Caki2 (cell line): ENCODE measurements around the gene NOP16. TPM values are rescaled to one million over a fixed set of nuclear protein-coding genes. Genes with fewer than 3 reads are reported as not detected.

ENCODE experiments used
- DNase-seq: peaks from one replicate; pipeline ENCODE4 v3.0.0-alpha.2; 2015; ENCODE audit warnings: low read depth
- in situ Hi-C: cut with HindIII; loops from 2 replicates; pipeline ENCODE4 v1.10.0; 2016; ENCODE audit warnings: low sequenced_read_pairs, low pct_unique_long_range_greater_than_20kb, mixed read lengths
- total RNA-seq: library from RNA; depleted of rRNA; stranded (reverse); fragments of >200 nt; shearing (Covaris generic); gene quantifications from 2 replicates; pipeline ENCODE4 v1.2.3, GENCODE V29; 2014; ENCODE audit warnings: low replicate concordance; rRNA removed

Gene NOP16, protein sequence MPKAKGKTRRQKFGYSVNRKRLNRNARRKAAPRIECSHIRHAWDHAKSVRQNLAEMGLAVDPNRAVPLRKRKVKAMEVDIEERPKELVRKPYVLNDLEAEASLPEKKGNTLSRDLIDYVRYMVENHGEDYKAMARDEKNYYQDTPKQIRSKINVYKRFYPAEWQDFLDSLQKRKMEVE
- total RNA-seq, result 17.9 and 27.4 TPM in 2 replicates

- in situ Hi-C loops, result no loop called here
- DNase-seq, result peak; percentile 98
These were observed at the start of gene NOP16, which contains the start of gene HIGD2A for GRCh38 chr5:176388444-176389134. Gene NOP16, minus strand, starts transcription at chr5:176388598. Its CDS starts 59 bp downstream, at chr5:176388539. Gene HIGD2A, plus strand, starts transcription at chr5:176388751. Its CDS starts 69 bp downstream, at chr5:176388820.

DNA sequence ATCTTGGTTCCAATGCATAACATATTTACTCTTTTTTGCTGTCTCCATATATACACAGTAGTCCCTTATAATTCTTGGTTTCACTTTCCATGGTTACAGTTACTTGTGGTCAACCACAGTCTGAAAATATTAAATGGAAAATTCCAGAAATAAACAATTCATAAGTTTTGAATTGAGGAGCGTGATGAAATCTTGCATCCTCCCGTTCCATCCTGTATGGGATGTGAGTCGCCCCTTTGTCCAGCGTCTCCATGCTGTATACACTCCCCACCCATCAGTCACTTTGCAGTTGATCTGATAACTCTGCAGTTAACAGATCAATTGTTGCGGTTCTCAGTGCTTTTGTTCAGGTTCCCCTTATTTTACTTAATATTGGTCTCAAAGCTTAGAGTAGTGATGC is 48.3 kb upstream of the NOP16 start:
- in situ Hi-C loops, result no loop called here
- DNase-seq, result no peak

DNA sequence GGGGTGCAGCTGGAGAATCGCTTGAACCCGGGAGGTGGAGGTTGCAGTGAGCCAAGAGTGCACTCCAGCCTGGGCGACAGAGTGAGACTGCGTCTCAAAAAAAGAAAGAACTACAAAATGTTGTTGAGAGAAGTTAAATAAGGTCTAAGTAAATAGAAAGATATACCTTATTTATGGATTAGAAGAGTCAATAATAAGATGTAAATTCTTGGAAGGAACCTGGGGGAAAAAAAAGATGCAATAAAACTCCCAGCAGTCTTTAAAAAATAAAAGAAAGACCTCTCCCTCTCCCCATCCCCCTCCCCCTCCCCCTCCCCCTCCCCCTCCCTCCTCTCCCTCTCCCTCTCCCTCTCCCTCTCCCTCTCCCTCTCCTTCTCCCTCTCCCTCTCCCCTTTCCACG is 44.3 kb upstream of the NOP16 start:
- in situ Hi-C loops, result no loop called here
- no peak for DNase-seq

DNA sequence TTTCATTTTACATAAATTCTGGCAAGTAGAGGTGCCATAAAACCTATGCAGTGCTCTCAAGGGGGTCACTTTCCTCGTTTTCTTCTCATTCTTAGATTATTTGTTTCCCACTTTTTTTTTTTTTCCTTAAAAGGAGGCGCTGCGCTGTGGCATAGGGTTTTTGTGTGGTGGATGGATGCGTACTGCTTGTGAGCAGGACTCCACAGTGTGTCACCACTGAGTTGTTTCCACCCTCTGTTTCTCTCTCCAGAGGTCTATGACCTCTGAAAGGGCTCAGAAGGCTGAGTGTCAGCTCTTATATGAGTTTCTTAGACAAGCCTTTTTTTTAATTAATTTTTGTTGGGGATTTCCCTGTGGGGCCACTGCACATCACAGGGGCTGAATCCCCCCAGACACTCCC is 41.6 kb upstream of the NOP16 start:
- in situ Hi-C loops, result no loop called here
- no peak for DNase-seq

DNA sequence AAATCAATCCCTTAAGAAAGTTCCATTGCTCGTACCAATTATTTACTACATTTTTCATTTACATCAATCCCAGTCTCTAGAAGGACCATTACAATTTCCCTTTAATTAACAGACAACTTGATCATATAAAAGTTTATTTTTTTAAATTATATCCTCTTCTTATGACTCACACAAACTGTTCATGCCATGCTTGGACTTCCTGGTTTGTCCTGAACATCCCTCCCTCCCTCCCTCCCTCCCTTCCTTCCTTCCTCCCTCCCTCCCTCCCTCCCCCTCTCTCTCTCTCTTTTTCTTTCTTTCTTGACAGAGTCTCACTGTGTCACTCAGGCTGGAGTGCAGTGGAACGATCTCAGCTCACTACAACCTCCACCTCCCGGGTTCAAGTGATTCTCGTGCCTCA is 39.6 kb upstream of the NOP16 start:
- no peak for DNase-seq
- in situ Hi-C loops, result no loop called here

DNA sequence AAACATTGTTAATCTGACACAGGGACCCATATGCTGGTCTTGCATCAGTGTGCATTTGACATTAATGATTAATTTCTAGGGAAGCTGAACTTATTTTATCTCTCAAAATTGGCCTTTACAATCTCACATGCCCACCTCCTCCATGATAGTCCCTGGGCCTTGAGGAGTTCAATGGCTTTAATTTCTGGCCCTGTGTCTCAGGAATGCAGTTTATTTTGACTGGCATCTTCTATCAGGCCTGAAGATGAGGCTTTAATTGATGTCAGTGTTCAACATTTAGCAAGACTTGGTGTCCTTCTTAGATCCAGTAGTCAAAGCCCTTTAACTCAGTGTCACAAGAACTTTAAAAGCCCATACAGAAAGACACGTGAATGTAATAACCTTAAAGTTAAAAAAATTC is 38.5 kb upstream of the NOP16 start:
- in situ Hi-C loops, result no loop called here
- DNase-seq, result no peak

GRCh38 chr5:176425791-176426190 is 37.4 kb upstream of the NOP16 start:
- in situ Hi-C loops, result no loop called here

DNA sequence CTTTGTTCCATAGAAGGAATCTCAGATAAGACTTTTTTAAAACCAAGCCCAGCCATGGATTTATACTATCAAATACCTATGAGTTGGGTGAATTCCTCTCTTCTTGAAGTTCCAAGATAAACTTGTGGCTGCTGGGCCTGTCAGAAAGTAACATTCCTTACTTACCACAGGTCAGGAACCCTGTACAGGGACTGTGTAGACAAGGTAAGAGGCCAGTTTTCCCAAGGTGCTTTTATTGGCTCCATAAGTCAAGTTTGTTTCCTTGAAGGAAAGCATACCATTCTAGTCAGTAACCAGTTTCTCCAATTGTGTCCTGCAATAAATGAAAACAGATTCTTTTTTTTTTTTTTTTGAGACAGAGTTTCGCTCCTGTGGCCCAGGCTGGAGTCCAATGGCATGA is 36.7 kb upstream of the NOP16 start:
- DNase-seq, result peak; percentile 43
- in situ Hi-C loops, result no loop called here

More at GRCh38 chr5:176425791-176426190, 37.4 kb upstream of the NOP16 start:
- DNase-seq, result no peak

- DNase-seq, result no peak
- in situ Hi-C loops, result no loop called here
These were observed 35.8 kb upstream of the NOP16 start for GRCh38 chr5:176424181-176424580.

GRCh38 chr5:176420972-176421544 is 32.7 kb upstream of the NOP16 start:
- DNase-seq, result no peak
- in situ Hi-C loops, result no loop called here

- DNase-seq, result no peak
- in situ Hi-C loops, result no loop called here
These were observed 31.7 kb upstream of the NOP16 start for GRCh38 chr5:176420086-176420485.

DNA sequence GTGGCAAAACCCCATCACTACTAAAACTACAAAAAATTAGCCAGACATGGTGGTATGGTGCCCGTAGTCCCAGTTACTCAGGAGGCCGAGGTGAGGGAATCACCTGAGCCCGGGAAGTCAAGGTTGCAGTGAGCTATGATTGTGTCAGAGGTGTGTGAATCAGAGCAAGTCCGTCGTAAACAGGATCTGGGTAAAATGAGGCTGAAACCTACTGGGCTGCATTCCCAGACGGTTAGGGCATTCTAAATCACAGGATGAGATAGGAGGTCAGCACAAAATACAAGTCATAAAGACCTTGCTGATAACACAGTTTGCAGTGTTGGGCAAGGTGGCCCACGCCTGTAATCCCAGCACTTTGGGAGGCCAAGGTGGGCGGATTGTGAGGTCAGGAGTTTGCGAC is 29.9 kb upstream of the NOP16 start:
- in situ Hi-C loops, result no loop called here
- DNase-seq, result no peak

GRCh38 chr5:176416965-176417364 is 28.6 kb upstream of the NOP16 start:
- no peak for DNase-seq
- in situ Hi-C loops, result no loop called here

DNA sequence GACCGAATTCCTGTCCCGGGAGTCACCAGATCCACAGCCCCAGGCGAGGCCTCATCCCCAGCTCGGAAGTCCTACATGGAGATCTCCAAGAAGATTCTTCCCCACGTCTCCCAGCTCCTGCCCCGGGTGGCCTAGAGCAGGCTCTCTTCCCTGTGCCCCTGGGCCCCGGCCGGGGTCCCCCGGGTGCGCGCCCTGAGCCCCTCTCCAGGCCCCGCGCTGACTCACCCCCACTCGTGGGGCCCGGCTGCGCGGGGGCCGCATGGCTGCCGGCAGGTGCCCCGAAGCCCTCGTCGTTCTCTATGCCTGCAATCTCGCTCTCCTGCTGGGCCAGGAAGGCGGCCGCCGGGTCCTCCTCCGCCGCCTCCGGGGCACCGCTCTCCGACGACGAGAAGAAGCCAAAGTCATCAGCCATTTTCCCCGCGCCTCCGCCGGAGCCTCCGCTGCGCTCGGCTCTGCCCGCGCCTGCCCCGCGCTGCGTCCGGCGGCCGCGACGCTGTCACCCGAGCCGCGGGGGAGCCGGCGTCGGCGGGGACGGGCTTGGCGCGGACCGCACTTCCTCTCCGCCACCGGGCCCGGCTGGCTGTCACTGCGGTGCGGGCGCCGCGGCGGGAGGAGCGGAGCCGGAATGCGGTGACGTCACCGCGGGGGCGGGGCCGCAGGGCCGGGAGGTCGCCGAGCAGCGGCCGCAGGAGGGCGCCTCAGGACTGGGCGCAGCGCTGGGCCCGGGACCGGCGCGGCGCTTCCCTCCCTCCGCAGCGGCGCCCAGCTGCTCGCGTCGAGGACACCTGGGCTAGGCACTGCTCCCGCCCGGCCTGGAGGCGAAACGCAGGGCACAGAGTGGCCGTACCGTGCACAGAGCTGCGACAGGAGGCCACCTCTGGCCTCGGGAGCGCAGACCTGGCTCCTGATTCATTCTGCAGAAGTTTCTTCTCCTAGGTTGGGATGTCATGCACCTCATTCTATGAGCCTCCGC is 27.8 kb upstream of the NOP16 start, which contains the start of gene CLTB:
TSS of gene CLTB (minus strand) at position 588 of the 973 bp plus-strand sequence. CDS start at position 412, 176 bp downstream.
- in situ Hi-C loops, result no loop called here
- peak; percentile 91 for DNase-seq

GRCh38 chr5:176415240-176415951 is 27.0 kb upstream of the NOP16 start:
- DNase-seq, result no peak
- in situ Hi-C loops, result no loop called here

- no peak for DNase-seq
- in situ Hi-C loops, result no loop called here
These were observed 26.3 kb upstream of the NOP16 start for GRCh38 chr5:176414704-176415103.

- DNase-seq, result no peak
- in situ Hi-C loops, result no loop called here
These were observed 25.4 kb upstream of the NOP16 start for GRCh38 chr5:176413709-176414191.

GRCh38 chr5:176413255-176413565 is 24.8 kb upstream of the NOP16 start:
- no peak for DNase-seq
- in situ Hi-C loops, result no loop called here
